GM12801 (cell line): ENCODE data around the gene TSPAN9.

Experiments
- CTCF ChIP-seq: IDR thresholded peaks from one replicate; pipeline ENCODE4 v1.5.1; 2011; ENCODE audit warnings: control low read depth; ENCODE audit not compliant: insufficient read length; ENCODE audit errors: extremely low read depth

Gene TSPAN9

GRCh38 chr12:3045989-3046388 is 31.2 kb upstream of the TSPAN9 start:
- TF ChIP-seq CTCF: no peak

GRCh38 chr12:3046441-3047200 is 30.6 kb upstream of the TSPAN9 start:
- TF ChIP-seq CTCF: no peak

- TF ChIP-seq CTCF: no peak
Observed at GRCh38 chr12:3047961-3048360, 29.2 kb upstream of the TSPAN9 start.

GRCh38 chr12:3048540-3048939 is 28.6 kb upstream of the TSPAN9 start:
- no peak for TF ChIP-seq CTCF

- TF ChIP-seq CTCF: no peak
Observed at GRCh38 chr12:3049176-3049575, 28.0 kb upstream of the TSPAN9 start.

GRCh38 chr12:3049611-3050249 is 27.4 kb upstream of the TSPAN9 start:
- no peak for TF ChIP-seq CTCF

- TF ChIP-seq CTCF: no peak
Observed at GRCh38 chr12:3054374-3054773, 22.8 kb upstream of the TSPAN9 start.
